Thyroid gland (tissue), 4 donors: ENCODE results near the gene HDC. TPM values are rescaled to one million over a fixed set of nuclear protein-coding genes. Genes with fewer than 3 reads are reported as not detected.

ENCODE experiments used
- DNase-seq, 2 donors: peaks; one replicate each; pipeline ENCODE4 v3.0.0-alpha.2; 2019
- H3K27ac ChIP-seq, 3 donors: fragments of 200-600 bp; sonication (generic); 1 replicate in 2 of 3; 2 replicates in 1 of 3; pipeline ENCODE4 v1.5.1; 2016 to 2019; ENCODE audit warnings: mild to moderate bottlenecking in 1 of 3, moderate library complexity in 1 of 3
- H3K27me3 ChIP-seq: fragments of 200-600 bp; sonication (generic); one replicate; pipeline ENCODE4 v1.5.1; 2019
- H3K36me3 ChIP-seq, 2 donors: fragments of 200-600 bp; sonication (generic); one replicate each; pipeline ENCODE4 v1.5.1; 2016 to 2019
- H3K4me1 ChIP-seq, 2 donors: fragments of 200-600 bp; sonication (generic); one replicate each; pipeline ENCODE4 v1.5.1; 2017 to 2019
- H3K4me3 ChIP-seq, 3 donors: fragments of 200-600 bp; sonication (generic); replicated peaks in 1 of 3; 1 replicate in 2 of 3; 2 replicates in 1 of 3; pipeline ENCODE4 v1.5.1; 2016; ENCODE audit warnings: mild to moderate bottlenecking in 1 of 3
- H3K9me3 ChIP-seq: fragments of 200-600 bp; sonication (generic); one replicate; pipeline ENCODE4 v1.5.1; 2017
- POLR2A ChIP-seq, 2 donors: fragments of 450-650 bp; IDR thresholded peaks; one replicate each; pipeline ENCODE4 v1.6.1; 2017; ENCODE audit warnings: antibody characterized with exemption in 2 of 2, mild to moderate bottlenecking in 2 of 2, moderate library complexity in 1 of 2
- WGBS, 2 donors: methylation state at CpG; one replicate each; pipeline ENCODE4 v1.1.5; 2017; 5-methylcytosine and 5-hydroxymethylcytosine counted together
- intact Hi-C: fragments of 100-400 bp; cut with DNase I; formaldehyde crosslinking; loops from one replicate; pipeline ENCODE4 v1.15.1; 2023
- total RNA-seq, 4 donors: library from RNA; depleted of rRNA; stranded (reverse); fragments of >200 nt; gene quantifications; one replicate each; pipeline ENCODE4 v1.2.3, GENCODE V29; 2016
- TF ChIP-seq, protein P1 (sequence below), 6 experiments: fragments of 200-600 bp in 3 of 6; fragments of 450-650 bp in 3 of 6; sonication (generic) in 3 of 6; IDR thresholded peaks; one replicate each; pipeline ENCODE4 v1.5.1; 2016 to 2019; ENCODE audit warnings: antibody characterized with exemption in 6 of 6, mild to moderate bottlenecking in 2 of 6, inconsistent platforms in 1 of 6, moderate library complexity in 1 of 6

HDC gene, protein sequence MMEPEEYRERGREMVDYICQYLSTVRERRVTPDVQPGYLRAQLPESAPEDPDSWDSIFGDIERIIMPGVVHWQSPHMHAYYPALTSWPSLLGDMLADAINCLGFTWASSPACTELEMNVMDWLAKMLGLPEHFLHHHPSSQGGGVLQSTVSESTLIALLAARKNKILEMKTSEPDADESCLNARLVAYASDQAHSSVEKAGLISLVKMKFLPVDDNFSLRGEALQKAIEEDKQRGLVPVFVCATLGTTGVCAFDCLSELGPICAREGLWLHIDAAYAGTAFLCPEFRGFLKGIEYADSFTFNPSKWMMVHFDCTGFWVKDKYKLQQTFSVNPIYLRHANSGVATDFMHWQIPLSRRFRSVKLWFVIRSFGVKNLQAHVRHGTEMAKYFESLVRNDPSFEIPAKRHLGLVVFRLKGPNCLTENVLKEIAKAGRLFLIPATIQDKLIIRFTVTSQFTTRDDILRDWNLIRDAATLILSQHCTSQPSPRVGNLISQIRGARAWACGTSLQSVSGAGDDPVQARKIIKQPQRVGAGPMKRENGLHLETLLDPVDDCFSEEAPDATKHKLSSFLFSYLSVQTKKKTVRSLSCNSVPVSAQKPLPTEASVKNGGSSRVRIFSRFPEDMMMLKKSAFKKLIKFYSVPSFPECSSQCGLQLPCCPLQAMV
- total RNA-seq: under 1 TPM in 1 of 4 donors, not detected in 3; 0.45 TPM

DNA sequence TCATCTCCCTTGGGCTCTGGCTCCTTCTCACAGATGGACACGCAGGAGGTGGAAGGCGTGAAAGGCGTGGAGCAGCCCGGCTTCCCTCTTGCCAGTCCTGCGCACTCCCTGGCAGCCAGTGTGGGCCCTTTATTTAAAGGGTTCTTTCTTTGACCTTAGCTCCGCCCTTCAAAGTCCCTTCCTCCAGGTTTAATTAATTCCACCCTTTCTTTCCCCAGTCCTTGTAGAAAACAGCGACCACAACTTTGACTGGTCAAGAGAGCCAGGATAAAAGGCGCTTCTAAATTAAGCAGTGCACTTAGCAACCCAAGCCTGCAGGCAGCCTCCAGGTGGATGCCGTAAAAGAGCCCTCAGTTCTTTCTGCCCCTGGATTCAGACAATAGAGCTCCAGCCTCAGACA, at the start of gene HDC:
TSS of gene HDC (minus strand) at position 107 of the 400 bp plus-strand sequence. CDS start at position 4, 103 bp downstream.
- intact Hi-C loops: no loop called here
- no peak within 1 kb of the TSS for H3K27ac ChIP-seq
- DNase-seq: no peak
- H3K4me3 ChIP-seq: no peak within 1 kb of the TSS
- no peaks in the 10 kb centered on the region for H3K27me3 ChIP-seq
- no peaks in the 10 kb centered on the region for H3K36me3 ChIP-seq
- WGBS, 2 donors: 70% methylated on average over 9 of the region's 9 CpGs
- no peaks in the 10 kb centered on the region for H3K9me3 ChIP-seq
- TF ChIP-seq POLR2A (IDR thresholded peaks at IDR 0.05): no peak
- TF ChIP-seq, protein P1, sequence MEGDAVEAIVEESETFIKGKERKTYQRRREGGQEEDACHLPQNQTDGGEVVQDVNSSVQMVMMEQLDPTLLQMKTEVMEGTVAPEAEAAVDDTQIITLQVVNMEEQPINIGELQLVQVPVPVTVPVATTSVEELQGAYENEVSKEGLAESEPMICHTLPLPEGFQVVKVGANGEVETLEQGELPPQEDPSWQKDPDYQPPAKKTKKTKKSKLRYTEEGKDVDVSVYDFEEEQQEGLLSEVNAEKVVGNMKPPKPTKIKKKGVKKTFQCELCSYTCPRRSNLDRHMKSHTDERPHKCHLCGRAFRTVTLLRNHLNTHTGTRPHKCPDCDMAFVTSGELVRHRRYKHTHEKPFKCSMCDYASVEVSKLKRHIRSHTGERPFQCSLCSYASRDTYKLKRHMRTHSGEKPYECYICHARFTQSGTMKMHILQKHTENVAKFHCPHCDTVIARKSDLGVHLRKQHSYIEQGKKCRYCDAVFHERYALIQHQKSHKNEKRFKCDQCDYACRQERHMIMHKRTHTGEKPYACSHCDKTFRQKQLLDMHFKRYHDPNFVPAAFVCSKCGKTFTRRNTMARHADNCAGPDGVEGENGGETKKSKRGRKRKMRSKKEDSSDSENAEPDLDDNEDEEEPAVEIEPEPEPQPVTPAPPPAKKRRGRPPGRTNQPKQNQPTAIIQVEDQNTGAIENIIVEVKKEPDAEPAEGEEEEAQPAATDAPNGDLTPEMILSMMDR (IDR thresholded peaks at IDR 0.05): no peak
- no peaks in the 10 kb centered on the region for H3K4me1 ChIP-seq

DNA sequence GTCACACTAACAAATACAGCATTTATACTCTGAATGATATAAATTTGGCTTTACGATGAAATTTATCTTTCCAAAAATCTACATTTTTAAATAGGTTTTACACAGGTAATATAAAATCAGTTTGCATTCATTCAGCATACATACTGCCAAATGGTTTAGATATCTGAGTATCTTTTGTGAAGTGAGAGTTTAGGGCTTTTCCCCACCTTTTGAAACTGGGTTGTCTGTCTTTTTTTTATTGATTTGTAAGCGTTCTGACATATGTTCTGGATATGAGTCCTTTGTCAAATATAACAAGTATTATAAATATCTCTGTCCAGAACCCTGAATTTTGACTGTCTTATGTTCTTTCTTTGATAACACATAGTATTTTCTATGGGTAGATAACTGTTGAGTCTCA, 47.1 kb upstream of the HDC start:
- H3K27ac ChIP-seq: no peak overlapping the region
- DNase-seq: no peak
- peaks cover 0 to 3% of the 10 kb centered on the region in 2 donors for H3K4me1 ChIP-seq
- H3K9me3 ChIP-seq: no peaks in the 10 kb centered on the region
- 86 to 98% methylated on average over 2 of the region's 2 CpGs for WGBS, 2 donors
- no peak overlapping the region for H3K4me3 ChIP-seq
- H3K36me3 ChIP-seq: no peaks in the 10 kb centered on the region
- no peak for TF ChIP-seq POLR2A (IDR thresholded peaks at IDR 0.05)
- TF ChIP-seq, protein P1 (IDR thresholded peaks at IDR 0.05): no peak
- intact Hi-C loops: no loop called here
- H3K27me3 ChIP-seq: no peaks in the 10 kb centered on the region

DNA sequence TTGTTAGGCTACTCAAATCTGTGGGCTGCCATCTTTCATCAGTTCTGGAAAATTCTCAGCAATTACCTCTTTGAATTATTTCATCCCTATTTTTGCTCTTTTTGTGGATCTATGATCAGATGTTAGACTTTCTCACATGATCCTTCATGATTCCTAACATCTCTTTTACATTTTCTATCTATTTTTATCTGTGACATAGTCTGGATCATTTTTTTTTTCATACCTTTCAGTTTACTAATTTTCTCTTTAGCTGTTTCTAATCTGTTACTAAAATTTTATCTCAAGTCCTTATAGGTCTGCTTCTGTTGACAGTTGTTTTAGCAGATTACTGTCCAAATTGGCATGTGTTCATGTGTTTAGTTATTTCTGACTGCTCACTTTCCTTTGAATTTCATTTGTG, 42.3 kb upstream of the HDC start:
- no peaks in the 10 kb centered on the region for H3K36me3 ChIP-seq
- TF ChIP-seq, protein P1 (IDR thresholded peaks at IDR 0.05): no peak
- no peak for TF ChIP-seq POLR2A (IDR thresholded peaks at IDR 0.05)
- DNase-seq: no peak
- intact Hi-C loops: no loop called here
- H3K4me1 ChIP-seq: no peaks in the 10 kb centered on the region
- no peak overlapping the region for H3K27ac ChIP-seq
- H3K27me3 ChIP-seq: no peaks in the 10 kb centered on the region
- H3K9me3 ChIP-seq: no peaks in the 10 kb centered on the region
- H3K4me3 ChIP-seq: no peak overlapping the region

DNA sequence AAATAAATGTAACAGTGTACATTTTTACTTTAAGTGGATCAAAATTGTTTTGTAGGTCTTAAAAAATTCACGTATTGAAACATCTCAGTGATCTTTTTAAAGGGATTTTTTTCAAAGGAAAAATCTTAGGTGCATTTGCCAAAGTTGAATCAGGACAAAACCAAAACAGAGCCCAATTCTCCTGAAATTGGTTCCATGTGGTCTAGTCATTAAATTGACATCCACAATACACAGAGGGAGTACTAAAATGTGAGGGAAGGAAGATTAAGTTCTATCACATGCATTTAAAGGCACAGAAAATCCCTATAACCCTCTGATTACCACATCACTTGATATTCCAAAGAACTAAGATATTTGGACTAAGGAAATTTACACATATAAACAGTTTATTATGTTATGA, 39.3 kb upstream of the HDC start:
- Histone ChIP-seq H3K27ac (no peak overlapping the region), H3K9me3 (no peaks in the 10 kb centered on the region), H3K4me3 (no peak overlapping the region), H3K36me3 (peaks cover 4 to 10% of the 10 kb centered on the region in 2 donors), H3K4me1 (no peaks in the 10 kb centered on the region), H3K27me3 (no peaks in the 10 kb centered on the region)
- no peak for DNase-seq
- TF ChIP-seq POLR2A (IDR thresholded peaks at IDR 0.05): no peak
- TF ChIP-seq, protein P1 (IDR thresholded peaks at IDR 0.05): no peak
- intact Hi-C loops: no loop called here
- WGBS, 2 donors: 82 to 88% methylated on average over 1 of the region's 1 CpG

DNA sequence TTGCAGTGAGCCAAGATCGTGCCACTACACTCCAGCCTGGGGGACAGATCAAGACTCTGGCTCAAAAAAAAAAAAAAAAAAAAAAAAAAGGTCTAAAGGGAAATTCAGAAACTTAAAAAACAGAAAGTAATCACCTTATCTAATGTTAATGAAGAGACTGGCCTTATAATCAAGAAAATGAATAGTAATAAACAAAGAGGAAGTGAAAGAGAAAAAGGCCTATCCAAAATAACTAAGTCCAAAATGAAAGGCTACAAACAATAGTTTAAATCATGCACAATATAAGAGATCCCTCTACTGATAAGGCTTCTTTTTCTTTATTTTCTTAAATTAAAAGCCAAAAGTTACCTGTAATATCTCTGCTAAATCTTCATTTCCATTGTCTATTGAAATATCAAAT, 37.1 kb upstream of the HDC start:
- no peaks in the 10 kb centered on the region for H3K9me3 ChIP-seq
- intact Hi-C loops: no loop called here
- H3K36me3 ChIP-seq: peaks cover 6 to 20% of the 10 kb centered on the region in 2 donors
- no peaks in the 10 kb centered on the region for H3K27me3 ChIP-seq
- no peak for DNase-seq
- no peak overlapping the region for H3K4me3 ChIP-seq
- H3K27ac ChIP-seq: no peak overlapping the region
- H3K4me1 ChIP-seq: no peaks in the 10 kb centered on the region
- TF ChIP-seq, protein P1 (IDR thresholded peaks at IDR 0.05): no peak
- TF ChIP-seq POLR2A (IDR thresholded peaks at IDR 0.05): no peak
- WGBS, 2 donors: 95 to 100% methylated on average over 1 of the region's 1 CpG
